WTC11 (cell line): ENCODE results near the gene KLF7.

ENCODE experiments used
- AFF4 ChIP-seq: sonication (generic); formaldehyde crosslinking; IDR thresholded peaks from 2 replicates; pipeline ENCODE4 v1.8.1; 2023; ENCODE audit warnings: mild to moderate bottlenecking, missing genetic modification reagents, borderline replicate concordance
- CTCF ChIP-seq: fragments of 200-600 bp; IDR thresholded peaks from 2 replicates; pipeline ENCODE4 v1.8.0; 2022; ENCODE audit warnings: antibody characterized with exemption
- ELF4 ChIP-seq: sonication (generic); formaldehyde crosslinking; IDR thresholded peaks from 2 replicates; pipeline ENCODE4 v1.8.1; 2022; ENCODE audit warnings: low read depth, mild to moderate bottlenecking, moderate library complexity, missing genetic modification reagents
- ESRRA ChIP-seq: sonication (generic); formaldehyde crosslinking; IDR thresholded peaks from 2 replicates; pipeline ENCODE4 v1.8.1; 2022; ENCODE audit warnings: mild to moderate bottlenecking, missing genetic modification reagents, borderline replicate concordance
- HMGA2 ChIP-seq: fragments of 250-450 bp; sonication (Bioruptor Pico); IDR thresholded peaks from 2 replicates; pipeline ENCODE4 v1.4.0; 2021; ENCODE audit warnings: mild to moderate bottlenecking, moderate library complexity
- IRF2 ChIP-seq: sonication (generic); formaldehyde crosslinking; IDR thresholded peaks from 2 replicates; pipeline ENCODE4 v1.8.0; 2022; ENCODE audit warnings: low read depth, missing genetic modification reagents, borderline replicate concordance
- NFE2L1 ChIP-seq: sonication (generic); formaldehyde crosslinking; IDR thresholded peaks from 2 replicates; pipeline ENCODE4 v1.8.1; 2023; ENCODE audit warnings: missing genetic modification reagents
- SP1 ChIP-seq: sonication (generic); formaldehyde crosslinking; conservative IDR thresholded peaks from 2 replicates; pipeline ENCODE4 v1.8.1; 2022; ENCODE audit warnings: missing genetic modification reagents
- TP53 ChIP-seq: sonication (generic); formaldehyde crosslinking; IDR thresholded peaks from 2 replicates; pipeline ENCODE4 v1.8.1; 2023; ENCODE audit warnings: mild to moderate bottlenecking, missing genetic modification reagents
- ZNF232 ChIP-seq: sonication (generic); formaldehyde crosslinking; IDR thresholded peaks from 2 replicates; pipeline ENCODE4 v1.8.0; 2022; ENCODE audit warnings: mild to moderate bottlenecking, missing genetic modification reagents
- TF ChIP-seq, protein P1 (sequence below): sonication (generic); formaldehyde crosslinking; IDR thresholded peaks from 2 replicates; pipeline ENCODE4 v1.8.0; 2022; ENCODE audit warnings: mild to moderate bottlenecking, missing genetic modification reagents
- TF ChIP-seq, protein P2 (sequence below): fragments of 250-450 bp; sonication (Bioruptor Pico); conservative IDR thresholded peaks from 2 replicates; pipeline ENCODE4 v1.9.0; 2021; ENCODE audit warnings: mild to moderate bottlenecking

- TF ChIP-seq, protein P1, sequence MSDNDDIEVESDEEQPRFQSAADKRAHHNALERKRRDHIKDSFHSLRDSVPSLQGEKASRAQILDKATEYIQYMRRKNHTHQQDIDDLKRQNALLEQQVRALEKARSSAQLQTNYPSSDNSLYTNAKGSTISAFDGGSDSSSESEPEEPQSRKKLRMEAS (CRISPR knock-in tag), result no peak
- no peak for TF ChIP-seq CTCF
- no peak for TF ChIP-seq ZNF232 (CRISPR knock-in tag)
- TF ChIP-seq, protein P2, sequence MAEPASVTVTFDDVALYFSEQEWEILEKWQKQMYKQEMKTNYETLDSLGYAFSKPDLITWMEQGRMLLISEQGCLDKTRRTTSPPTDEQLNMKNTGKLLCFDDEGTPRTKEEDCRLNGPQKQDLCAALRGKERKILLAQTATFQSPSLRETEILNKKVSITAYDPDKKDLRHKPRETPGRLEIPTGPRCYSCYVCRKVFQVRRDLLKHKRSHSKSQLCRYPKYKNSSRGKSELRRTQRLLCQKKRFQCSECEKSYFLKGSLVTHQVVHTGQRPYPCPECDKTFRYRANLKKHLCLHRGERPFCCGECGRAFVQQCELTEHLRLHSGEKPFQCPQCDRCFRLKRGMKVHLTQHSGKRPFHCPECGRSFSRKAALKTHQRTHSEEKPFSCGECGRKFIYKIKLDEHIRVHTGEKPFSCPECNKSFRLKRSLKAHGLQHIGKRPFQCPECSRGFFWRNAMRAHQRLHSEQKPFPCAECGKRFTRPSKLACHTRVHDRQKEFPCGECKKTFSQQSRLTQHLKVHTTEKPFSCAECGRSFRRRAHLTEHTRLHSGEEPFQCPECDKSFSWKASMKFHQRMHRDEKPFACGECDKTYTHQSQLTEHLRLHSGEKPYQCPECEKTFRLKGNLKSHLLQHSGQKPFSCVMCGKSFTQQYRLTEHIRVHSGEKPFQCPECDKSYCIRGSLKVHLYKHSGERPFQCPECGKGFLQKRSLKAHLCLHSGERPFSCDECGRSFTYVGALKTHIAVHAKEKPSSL (CRISPR knock-in tag), result no peak
- TF ChIP-seq NFE2L1 (CRISPR knock-in tag), result no peak
- no peak for TF ChIP-seq ELF4
- TF ChIP-seq HMGA2 (CRISPR knock-in tag), result no peak
- TF ChIP-seq IRF2 (CRISPR knock-in tag), result no peak
- no peak for TF ChIP-seq ESRRA (CRISPR knock-in tag)
- TF ChIP-seq TP53 (CRISPR knock-in tag), result no peak
- TF ChIP-seq SP1 (CRISPR knock-in tag), result no peak
- TF ChIP-seq AFF4 (CRISPR knock-in tag), result no peak
Measured at GRCh38 chr2:207097278-207097677, 68.5 kb downstream of the KLF7 start.
